ENCODE measurements around the gene TSPEAR.
"Not testable (repeated sequence)": the region's sequence is repeated elsewhere in the genome, so short reads cannot be mapped to it uniquely, and the experiment has no call there.

The TSPEAR gene

GRCh38 chr21:44681861-44682579, 29.4 kb downstream of the TSPEAR start, which contains the start of gene KRTAP12-1:
Gene KRTAP12-1, minus strand, starts transcription at chr21:44682163. Its CDS starts 40 bp downstream, at chr21:44682123.
- no peak for DNase-seq

- no peak for DNase-seq
Measured at GRCh38 chr21:44681152-44681551, 30.2 kb downstream of the TSPEAR start.

GRCh38 chr21:44677881-44678280, 33.5 kb downstream of the TSPEAR start:
- no peak for DNase-seq

- no peak for DNase-seq
Measured at GRCh38 chr21:44671911-44672310, 39.5 kb downstream of the TSPEAR start.

- no peak for DNase-seq
Measured at GRCh38 chr21:44670642-44671432, 40.5 kb downstream of the TSPEAR start.

- no peak for DNase-seq
Measured at GRCh38 chr21:44667612-44668011, 43.8 kb downstream of the TSPEAR start.

- DNase-seq: no peak
Measured at GRCh38 chr21:44666401-44667320, 44.7 kb downstream of the TSPEAR start, which contains the start of gene KRTAP12-2. Gene KRTAP12-2, minus strand, starts transcription at chr21:44666927. Its CDS starts 41 bp downstream, at chr21:44666886.

GRCh38 chr21:44664691-44665090, 46.7 kb downstream of the TSPEAR start:
- DNase-seq: no peak

- DNase-seq: not testable (repeated sequence)
Measured at GRCh38 chr21:44661567-44661966, 49.8 kb downstream of the TSPEAR start.

- no peak for DNase-seq
Measured at GRCh38 chr21:44658913-44659595, 52.3 kb downstream of the TSPEAR start.

GRCh38 chr21:44658541-44658910, 52.8 kb downstream of the TSPEAR start:
- no peak for DNase-seq

- DNase-seq: no peak
Measured at GRCh38 chr21:44657635-44658540, 53.5 kb downstream of the TSPEAR start, which contains the start of gene KRTAP12-3. Gene KRTAP12-3, plus strand, starts transcription at chr21:44657932. Its CDS starts 48 bp downstream, at chr21:44657980.

- no peak for DNase-seq
Measured at GRCh38 chr21:44656868-44657267, 54.5 kb downstream of the TSPEAR start.

GRCh38 chr21:44654576-44655175, 56.7 kb downstream of the TSPEAR start, which contains the start of gene KRTAP12-4:
Gene KRTAP12-4, minus strand, starts transcription at chr21:44654659. Its CDS starts 45 bp downstream, at chr21:44654614.
- DNase-seq: no peak

- no peak for DNase-seq
Measured at GRCh38 chr21:44653656-44654575, 57.5 kb downstream of the TSPEAR start.

GRCh38 chr21:44653123-44653522, 58.2 kb downstream of the TSPEAR start:
- no peak for DNase-seq

- no peak for DNase-seq
Measured at GRCh38 chr21:44650973-44651675, 60.2 kb downstream of the TSPEAR start.

- no peak for DNase-seq
Measured at GRCh38 chr21:44650265-44650972, 61.0 kb downstream of the TSPEAR start.
